HG03432 (cell line): Measurements from ENCODE around the gene NMRK1.
A peak's percentile ranks its signal among the peaks of the same experiment; 100 is the strongest.

ENCODE experiments used
- ATAC-seq: cut with Tn5 transposase; IDR thresholded peaks from one replicate; pipeline ENCODE4 v1.9.1; 2021; ENCODE audit warnings: mild to moderate bottlenecking, moderate library complexity; ENCODE audit not compliant: unreplicated experiment

Gene NMRK1

DNA sequence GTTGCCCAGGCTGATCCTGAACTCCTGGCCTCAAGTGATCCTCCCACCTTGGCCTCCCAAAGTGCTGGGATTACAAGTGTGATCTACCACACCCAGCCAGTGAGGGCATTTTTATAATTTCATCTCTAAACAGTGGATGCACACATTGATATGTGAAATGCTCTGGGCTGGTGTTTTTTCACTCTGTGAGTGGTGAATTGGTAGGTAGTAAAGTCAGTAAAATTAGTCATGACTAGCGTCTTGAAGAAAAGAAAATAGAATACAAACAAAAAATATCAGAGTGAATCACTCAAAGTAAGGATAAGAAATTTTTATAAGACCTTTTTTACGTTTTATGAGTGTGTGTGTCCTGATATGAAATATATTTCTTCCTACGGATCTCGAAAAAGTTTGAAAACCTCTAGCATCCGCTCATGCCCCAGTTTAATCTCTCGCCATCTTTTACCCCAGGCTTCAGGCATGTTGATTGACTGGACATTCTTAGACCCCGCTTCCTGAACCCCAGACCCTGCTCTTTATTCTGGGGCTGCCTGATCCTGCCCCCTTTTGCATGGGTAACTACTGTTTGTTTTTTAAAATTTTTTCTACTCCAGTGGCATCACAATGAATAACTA lies 14.3 kb upstream of the NMRK1 start:
- ATAC-seq: no peak

DNA sequence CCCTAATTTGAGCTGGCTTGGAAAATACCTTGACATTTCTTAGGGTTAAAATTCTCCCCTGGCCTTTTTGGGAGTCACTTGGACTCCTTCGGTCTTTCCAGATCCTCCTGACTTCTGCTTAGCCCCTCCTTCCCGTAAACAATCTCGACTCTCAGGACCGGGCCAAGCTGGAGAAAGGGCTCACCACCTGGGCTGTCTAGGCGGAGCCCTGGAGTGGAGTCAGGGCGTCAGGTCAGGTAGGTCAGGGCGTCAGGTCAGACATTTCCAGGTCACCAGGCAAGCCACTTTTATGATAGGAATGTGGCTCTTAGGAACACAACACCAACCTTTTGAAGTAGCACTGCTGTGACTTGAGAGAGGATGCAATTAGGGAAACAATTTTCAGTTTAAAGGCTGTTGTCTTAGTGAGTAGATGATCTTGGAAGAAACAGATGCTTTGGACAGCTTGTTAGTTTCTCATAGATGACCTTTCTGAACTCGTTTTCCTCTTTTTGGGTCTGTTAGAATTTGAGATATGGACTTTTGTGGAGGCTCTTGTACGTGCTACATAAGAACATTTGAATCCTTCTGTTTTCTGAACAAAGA lies 13.1 kb upstream of the NMRK1 start:
- no peak for ATAC-seq

DNA sequence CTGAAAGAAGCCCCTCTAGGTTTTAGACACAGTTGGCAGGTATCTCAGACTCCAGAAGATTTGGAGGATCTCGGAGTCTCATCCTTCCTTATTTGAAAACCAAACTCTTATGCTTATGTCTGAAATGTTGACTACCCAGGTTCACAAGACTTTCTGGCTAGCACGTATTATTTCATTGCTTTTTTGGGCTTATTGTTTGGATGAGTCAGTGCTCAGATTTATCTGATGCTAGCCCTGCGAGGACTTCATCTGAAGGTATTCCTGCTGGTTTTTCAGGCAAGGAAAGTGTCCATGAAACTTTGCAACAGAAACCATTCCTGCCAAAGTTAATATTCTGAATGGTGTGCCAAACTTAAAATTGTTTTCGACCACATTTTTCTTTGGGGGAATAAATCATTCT lies 8.8 kb upstream of the NMRK1 start:
- no peak for ATAC-seq

DNA sequence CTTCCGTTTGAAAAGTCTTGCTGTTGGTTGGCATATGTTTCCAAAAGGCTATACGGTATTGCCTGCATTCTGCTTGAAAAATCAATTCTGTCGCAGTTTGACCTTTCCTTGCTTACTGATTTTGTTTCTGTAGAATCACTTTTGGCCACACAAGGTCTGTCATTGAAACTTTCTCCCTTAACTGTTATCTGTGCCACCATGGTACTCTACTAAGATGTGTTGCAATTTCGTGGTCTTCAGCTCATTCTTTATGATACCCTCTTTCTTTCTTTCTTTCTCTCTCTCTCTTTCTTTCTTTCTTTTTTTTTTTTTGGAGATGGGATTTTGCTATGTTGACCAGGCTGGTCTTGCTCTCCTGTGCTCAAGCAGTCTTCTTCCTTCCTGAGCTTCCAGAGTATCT lies 4.8 kb upstream of the NMRK1 start:
- no peak for ATAC-seq

DNA sequence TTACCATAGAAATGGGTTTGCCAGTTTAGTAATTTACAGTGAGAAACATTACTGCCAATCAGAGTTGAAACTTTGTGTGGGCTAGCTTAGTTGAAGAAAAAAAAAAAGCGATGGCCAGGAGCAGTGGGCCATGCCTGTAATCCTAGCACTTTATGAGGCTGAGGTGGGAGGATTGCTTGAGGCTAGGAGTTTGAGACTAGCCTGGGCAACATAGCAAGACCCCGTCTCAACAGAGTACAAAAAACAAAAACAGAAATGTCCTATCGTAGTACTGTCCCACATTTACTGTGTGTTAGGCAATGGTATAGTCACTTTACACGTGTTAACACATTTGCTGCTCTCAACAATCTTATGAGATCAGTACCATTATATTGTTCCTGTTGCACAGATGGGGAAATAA lies 2.6 kb upstream of the NMRK1 start:
- ATAC-seq: no peak

DNA sequence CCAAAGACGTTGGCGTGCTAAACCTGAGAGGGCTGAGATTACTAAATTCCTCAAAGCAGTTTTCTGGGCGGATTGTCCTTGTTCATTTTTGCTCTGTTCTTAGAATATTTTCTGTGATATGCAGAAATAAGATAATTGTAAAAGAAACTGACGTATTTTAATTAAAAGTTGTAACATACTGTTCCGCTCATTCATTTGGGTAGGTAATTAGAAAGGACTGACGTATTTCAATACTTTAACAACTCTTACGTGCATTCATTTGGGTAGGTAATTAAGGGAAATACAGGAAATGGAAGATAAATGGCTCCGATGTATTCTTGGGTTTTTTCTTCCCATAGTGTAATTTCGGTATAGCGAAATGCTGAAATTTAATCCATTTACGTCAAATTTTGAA lies 1.4 kb upstream of the NMRK1 start:
- ATAC-seq: no peak

DNA sequence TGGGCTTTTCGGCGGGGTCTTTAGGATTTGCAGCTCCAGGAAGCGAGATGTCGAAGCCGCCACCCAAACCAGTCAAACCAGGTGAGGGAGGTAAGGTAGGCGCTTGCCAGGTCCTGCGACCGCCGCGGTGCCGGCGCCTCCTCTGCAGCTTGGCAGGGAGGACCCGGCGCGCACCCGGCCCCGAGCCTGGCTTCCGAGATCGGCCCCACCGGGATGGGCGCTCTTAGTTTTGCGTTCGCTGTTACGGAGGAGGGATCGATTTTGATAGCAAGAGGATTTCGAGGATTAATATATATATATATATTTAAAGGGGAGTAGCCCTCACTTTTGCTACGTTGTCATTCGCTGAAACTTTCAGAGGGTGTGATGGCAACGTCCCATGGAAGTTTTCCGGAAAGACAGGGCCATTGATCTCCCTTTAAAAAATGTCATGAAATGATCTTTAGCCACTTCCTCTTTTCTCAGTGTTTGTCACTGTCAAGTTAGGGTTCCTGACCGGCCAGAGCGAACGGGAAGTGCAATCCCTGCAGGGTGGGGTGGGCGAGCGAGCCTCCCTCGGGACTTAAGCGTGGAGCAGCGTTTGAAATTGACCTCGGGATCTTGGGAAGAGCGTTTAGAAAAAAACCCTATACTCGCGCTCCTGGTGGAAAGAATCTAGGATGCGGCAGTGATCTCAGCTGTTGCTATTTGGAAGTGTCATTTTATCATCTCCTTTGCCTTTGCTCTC lies 854 bp upstream of the NMRK1 start:
- peak; percentile 41 for ATAC-seq

DNA sequence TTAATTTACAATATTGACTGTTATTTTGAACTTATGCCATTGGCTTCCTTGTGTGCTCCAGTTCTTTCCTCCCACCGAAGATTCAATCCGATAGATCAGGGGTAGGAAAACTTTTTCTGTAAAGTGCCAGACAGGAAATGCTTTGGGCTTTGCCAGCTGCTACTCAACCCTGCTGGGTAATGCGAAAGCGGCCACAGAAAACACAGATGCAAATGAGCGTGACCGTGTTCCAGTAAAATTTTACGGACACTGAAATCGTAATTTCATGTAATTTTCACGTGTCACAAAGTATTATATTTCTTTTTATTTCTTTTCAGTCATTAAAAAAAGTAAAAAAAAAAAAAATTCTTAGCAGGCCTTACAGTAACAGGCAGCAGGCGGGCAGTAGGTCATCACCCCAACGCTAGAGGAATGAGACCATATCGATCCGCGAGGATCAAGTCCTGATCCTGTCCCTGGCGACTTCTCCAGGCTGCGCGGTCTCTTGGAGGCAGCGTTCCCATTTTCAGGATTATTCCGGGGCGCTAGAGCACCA lies 599 bp downstream of the NMRK1 start:
- ATAC-seq: peak; percentile 27

DNA sequence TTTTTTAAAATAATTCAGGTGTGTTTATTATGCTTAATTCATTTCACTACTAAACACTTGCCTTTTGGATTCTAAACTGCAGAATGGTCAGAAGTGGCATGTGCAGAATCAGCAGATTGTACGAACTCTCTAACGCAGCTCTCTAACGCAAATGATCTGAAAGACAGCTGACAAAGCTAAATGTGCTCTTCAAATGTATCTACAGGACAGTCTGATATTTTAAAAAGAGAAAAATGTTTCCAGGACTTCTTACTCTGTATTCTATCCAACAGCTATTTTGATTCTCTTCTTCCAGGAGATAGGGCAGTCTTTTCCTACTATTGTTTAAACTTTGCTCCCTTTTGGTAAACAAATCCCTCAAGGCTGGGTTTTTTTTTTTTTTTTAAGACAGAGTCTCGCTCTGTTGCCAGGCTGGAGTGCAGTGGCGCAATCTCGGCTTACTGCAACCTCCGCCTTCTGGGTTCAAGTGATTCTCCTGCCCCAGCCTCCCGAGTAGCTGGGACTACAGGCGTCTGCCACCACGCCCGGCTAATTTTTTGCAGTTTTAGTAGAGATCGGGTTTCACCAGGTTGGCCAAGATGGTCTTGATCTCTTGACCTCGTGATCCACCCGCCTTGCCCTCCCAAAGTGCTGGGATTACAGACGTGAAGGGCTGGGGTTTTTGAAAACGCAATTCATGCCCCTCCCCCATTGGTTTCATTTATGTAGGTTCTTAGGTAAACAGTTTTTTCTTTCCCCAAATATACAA lies 1.2 kb downstream of the NMRK1 start:
- no peak for ATAC-seq

DNA sequence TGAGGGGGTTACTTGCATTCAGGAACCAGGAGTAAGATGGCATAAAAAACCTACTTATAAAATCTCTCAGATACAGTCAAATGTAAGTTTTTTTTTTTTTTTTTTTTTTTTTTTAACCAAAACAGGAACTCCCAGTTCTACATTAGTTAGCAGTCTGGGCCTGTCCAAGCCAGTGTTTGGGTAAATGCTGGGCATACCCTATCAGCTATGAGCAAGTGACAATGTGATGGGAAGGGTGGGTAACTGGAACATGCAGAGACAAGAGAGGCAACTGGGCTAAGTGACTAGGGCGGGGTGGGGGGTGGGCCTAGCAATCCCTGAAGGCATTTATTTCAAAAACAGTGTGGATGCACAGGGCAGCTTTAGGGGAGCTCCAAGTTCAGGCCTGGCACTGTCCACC lies 2.3 kb downstream of the NMRK1 start:
- ATAC-seq: no peak

DNA sequence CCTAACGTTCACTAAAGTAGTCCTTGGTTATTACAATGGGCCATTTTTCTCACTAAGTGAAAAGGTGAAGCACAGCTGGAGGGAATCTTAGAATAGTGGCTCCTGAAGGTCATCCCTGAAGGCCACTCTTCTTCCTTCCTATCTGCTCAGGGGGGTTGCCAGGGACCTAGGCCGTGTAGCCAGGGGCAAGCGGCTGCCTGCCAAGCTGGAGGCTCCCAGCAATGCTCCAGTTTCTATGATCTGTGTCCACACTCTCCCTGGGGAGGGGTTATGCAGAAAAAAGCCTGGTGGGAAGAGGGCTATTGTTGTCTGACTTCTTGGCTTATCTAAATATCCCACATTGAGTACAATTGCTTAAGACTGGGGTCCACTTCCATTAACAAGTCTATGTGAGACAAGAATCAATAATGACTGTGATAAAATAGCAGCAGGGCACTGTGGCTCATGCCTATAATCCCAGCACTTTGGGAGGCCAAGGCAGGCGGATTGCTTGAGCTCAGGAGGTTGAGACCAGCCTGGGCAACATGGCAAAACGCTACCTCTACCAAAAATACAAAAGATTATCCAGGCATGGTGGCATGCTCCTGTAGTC lies 3.8 kb downstream of the NMRK1 start:
- no peak for ATAC-seq

DNA sequence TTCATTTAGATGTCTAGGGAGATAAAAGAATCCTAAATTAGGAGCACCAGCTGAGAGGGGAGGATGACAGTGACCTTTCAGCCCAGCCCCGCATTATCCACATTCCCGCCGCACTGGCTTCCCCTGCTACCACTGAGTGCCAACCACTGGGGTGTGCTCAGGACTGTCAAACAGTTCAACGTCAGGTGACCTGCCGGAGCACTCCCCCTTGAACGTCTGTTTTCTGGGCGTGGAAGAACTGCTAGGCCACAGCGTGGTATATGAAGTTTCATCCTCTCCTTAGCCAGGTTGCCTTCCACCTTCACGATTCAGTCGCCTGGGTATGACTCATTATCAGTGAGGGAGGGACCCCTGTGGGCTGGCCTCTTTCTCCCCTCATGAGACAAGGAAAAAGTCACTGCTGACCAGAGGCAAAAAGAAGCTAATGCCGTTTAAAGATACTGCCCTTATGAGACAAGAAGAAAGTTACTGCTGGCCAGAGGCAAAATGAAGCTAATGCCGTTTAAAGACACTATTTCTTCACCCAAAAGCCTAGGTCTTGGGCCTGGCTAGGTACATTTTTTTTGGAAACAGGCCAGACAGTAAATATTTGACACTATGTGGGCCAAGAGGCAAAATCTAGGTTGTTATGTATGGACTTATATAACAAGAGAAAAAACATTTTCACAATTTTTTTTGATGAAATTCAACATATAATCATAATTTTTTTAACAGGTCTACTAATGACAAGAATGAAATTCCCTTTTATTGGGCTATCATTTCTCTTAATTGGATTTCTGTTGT lies 4.6 kb downstream of the NMRK1 start:
- no peak for ATAC-seq

DNA sequence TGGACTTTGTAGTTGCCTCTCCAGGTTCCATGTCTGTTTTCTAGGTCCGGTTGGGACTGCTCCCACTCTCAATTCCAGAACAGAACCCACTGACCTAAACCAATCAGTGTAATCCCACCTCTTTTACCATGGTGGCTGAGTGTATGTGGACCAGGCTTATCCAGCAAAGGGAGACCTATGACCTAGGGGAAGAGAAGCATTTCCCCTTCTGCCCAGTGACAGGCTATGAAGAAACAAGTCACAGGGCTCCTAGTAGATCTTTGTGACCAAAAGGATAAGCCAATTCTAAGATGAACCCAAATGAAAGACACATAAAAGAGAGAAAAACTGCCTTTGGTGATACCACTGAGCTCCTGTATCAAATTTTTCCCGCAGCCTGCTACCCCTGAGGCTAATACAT lies 6.3 kb downstream of the NMRK1 start:
- no peak for ATAC-seq

DNA sequence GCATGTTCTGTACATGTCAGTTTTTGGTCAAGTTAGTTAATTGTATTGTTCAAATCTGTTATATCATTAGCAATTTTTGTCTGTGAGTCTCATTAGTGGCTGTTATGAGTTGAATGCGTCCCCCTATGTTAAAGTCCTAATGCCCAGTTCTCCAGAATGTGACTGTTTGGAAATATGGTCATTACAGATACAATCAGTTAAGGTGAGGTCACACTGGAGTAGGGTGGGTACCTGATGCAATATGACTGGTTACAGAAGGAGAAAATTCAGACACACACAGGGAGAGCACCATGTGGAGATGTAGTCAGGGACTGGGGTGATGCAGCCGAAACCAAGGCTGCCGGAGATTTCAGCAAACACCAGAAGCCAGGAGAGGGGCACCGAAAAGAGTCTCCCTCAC lies 15.1 kb downstream of the NMRK1 start:
- ATAC-seq: no peak

DNA sequence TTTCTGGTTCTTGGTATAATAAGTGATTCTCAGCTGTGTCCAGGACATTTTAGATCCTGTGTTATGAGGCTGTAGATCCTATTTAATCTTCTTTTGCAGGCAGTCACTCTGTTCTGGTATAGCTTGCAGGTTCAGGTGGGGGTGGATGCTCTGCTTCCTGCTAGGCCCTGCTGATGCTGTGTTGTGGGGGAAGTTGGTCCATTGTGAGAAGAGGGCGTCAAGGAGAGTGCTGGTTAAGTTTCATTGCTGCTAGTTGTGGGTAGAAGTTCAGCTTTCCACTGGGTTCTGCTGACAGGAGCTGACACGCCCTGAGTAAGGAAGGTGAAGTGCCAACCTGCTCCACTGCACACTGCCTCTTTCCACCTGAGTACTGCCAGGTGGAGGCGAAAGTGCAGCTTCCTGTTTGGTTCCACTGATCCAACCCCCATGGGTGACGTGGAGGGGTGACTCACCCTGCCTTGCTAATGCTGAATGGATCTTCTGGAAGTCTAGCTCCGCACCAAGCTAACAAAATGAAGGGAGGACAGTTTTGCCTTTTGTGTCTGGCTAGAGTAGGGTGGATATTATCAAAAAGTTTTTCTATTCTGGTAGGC lies 16.3 kb downstream of the NMRK1 start:
- ATAC-seq: peak; percentile 71

DNA sequence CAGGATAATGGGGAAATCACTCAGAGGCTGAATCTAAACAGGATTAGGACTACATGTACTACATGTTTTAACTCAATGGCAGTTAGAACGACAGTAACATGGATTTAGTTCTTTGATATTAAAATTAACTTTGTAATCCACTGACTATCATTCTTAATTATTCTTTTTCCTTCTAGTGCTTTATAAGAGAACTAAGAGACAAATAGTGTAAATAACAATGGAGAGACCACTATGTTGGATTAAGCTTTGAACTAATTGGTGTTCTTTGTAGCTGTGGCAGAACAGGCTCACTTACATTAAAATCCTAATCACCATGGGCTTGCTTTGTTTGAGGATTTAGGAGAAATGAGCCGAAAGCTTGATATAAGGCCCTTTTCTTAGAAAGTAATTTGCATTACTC lies 18.8 kb downstream of the NMRK1 start:
- ATAC-seq: no peak

DNA sequence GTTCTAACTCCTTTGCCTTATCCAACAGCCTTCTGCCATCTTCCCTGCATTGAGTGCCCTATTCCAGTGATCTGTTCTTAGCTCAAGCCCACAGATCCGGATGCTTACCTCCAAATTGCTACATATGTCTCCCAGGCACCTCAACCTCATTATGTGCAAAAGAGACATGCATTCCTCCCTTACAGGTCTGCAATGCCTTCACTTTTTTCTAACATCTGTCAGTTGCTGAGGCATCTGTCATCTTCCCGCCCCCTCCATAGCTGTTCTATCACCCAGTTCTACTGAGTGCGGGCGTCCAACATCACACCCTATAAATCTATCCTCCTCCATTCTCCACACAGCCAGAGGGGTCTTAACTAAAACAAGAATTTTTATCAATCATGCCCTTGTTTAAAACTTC lies 20.1 kb downstream of the NMRK1 start:
- ATAC-seq: no peak

DNA sequence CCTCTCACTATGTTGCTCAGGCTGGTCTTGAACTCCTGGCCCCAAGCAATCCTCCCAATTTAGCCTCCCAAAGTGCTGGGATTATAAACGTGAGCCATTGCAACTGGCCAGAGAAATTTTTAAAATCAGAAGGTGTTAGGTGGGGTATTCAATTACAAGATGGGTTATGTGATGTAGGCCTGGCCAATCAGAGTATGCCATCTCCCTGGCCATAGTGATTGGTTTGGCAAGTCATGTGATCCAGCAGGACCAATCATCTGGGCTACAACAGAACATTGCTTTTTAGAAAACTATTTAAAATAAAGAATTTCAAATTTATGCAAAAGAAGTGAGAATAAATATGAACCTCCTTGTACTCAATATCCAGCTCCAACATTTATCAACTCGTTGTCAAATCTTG lies 22.4 kb downstream of the NMRK1 start:
- ATAC-seq: no peak

DNA sequence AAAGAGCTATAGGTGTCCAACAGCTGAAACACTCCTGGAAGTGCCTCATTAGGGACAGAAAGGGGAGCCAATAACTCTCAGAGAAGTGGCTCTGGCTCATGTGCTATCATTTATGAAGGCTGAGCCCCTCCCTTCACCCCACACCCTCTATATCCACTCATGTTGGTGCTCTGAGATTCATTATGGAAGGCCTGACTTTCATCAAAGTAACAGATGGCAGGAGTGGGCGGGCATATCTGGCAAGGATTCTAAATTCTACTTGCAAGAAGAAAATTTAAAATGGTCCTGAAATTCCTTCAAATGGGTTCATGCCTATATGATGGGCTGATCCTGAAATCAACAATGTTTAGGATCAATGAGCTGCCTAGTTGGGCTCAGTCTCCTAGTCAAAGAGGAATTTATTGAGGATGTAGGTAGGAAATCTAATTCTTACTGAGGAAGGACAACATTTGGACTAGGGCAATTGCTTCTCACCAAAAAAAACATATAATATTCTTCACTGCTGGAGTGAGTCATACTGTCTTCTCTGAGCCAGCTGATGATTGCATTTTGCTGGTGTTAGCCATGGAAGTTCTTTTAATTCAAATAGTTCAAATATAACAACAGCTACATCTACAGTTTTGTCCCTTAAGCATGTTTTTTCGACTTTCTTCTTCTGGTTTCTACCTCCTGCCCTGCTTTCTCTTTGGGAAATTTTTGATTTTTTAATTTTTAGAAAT lies 23.5 kb downstream of the NMRK1 start:
- no peak for ATAC-seq
